Activated CD8-positive, alpha-beta T cell treated with anti-CD3 and anti-CD28 coated beads, Interleukin-2, amount 10 ng/mL, durations not matched to agents 7 days and 5 days (primary cell): ENCODE results near the gene PTK7. TPM values are rescaled to one million over a fixed set of nuclear protein-coding genes. Genes with fewer than 3 reads are reported as not detected.

Source experiments
- ATAC-seq: fragments of 150-1000 bp; cut with Tn5 transposase; one replicate; pipeline ENCODE4 v1.10.0; 2021; ENCODE audit warnings: moderate library complexity
- CTCF ChIA-PET: fragments of 350-600 bp; sonication (Branson Sonifier 250); formaldehyde crosslinking; loops from one replicate; lab custom pipeline; 2021; ENCODE audit warnings: antibody characterized with exemption; lab: Charles Lee
- POLR2A ChIA-PET: fragments of 350-600 bp; sonication (Branson Sonifier 250); formaldehyde crosslinking; loops from one replicate; lab custom pipeline; 2021; ENCODE audit warnings: antibody characterized with exemption; lab: Charles Lee
- DNase-seq: peaks from one replicate; pipeline ENCODE4 v3.0.0-alpha.2; 2020
- H3K27ac Mint-ChIP-seq: one replicate; pipeline ENCODE4 v1.8.0; 2021; ENCODE audit warnings: mild to moderate bottlenecking, mixed read lengths
- H3K27me3 Mint-ChIP-seq: one replicate; pipeline ENCODE4 v1.8.0; 2021; ENCODE audit warnings: low read depth, mixed read lengths
- H3K36me3 Mint-ChIP-seq: one replicate; pipeline ENCODE4 v1.8.0; 2021; ENCODE audit warnings: low read depth, mixed read lengths
- H3K4me1 Mint-ChIP-seq: one replicate; pipeline ENCODE4 v1.8.0; 2021; ENCODE audit warnings: low read depth, mixed read lengths
- H3K4me3 Mint-ChIP-seq: one replicate; pipeline ENCODE4 v1.8.0; 2021; ENCODE audit warnings: mild to moderate bottlenecking, mixed read lengths
- H3K9me3 Mint-ChIP-seq: one replicate; pipeline ENCODE4 v1.8.0; 2022; ENCODE audit warnings: mixed read lengths; ENCODE audit not compliant: insufficient read depth
- total RNA-seq, 2 experiments: library from RNA; stranded (reverse); gene quantifications; one replicate each; pipeline ENCODE4 v1.2.3, GENCODE V29; 2021

Gene PTK7
- total RNA-seq, 2 experiments from 2014 or later: 1.2 to 1.8 TPM

DNA sequence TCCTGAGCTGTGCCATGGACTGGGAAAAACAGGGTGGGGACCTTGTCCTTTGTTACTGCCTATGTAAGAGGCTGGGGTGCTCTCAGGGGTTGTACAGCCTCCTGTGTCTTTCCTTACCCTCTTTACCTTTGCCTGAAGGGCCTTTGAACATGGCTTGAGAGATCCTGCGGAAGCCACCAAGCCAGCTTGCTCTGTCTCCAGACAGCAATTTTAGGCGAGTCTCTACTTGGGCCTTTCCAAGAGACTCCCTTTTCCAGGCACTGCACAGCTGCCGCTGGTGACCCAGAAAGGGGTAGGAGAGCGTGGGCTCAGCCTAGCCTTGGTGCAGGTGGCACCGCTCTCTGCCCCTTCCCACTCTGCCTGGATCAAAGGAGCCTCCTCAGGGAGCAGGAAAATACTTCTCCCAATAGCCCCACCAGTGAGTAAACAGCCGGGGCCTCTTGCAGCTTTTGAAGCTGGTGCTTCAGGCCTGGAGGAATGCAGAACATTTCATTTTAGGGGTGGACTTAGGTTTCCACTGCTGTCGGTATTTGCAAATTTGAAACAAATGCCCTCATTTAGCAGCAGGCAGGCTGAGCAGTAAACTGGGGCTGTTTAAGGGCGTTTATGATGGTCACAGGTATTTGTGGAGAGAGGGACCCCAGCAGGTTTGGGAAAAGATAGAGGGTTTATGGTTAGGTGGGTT lies 13.9 kb downstream of the PTK7 start:
- DNase-seq (no peak), ATAC-seq (no peak)
- Mint-ChIP-seq H3K9me3 (no peaks in the 10 kb centered on the region), H3K27me3 (no peaks in the 10 kb centered on the region), H3K4me1 (peaks cover 10% of the 10 kb centered on the region), H3K27ac (no peak overlapping the region), H3K4me3 (no peak overlapping the region), H3K36me3 (no peaks in the 10 kb centered on the region)
- CTCF ChIA-PET: interaction anchor here (1.0 kb wide), 1 partner anchor 53 kb away, joined by 4 read pairs; no protein-coding TSS in a partner anchor
- POLR2A ChIA-PET: interaction anchor here (0.6 kb wide), 1 partner anchor 344 kb away, joined by 3 read pairs; no protein-coding TSS in a partner anchor

DNA sequence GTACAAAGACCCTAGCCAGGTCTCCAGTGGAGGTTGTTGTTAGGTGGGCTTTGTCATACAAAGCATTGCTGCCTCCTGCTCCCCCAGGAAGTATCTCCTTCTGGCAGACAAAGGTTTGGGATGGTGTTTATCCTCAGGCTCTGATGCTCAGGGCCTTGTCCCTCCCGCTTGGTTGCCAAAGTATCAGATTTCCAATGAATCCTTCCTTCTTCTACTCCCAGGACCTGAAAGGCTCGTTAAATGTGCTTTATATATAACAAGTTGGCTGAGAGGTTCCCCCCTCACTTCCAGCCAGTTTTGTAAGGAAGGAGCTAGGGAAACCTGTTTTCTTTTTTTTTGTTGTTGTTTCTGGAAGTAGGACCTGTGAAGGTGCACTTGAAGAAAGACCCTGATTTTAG lies 14.4 kb downstream of the PTK7 start:
- DNase-seq (no peak), ATAC-seq (no peak)
- no peak overlapping the region for H3K27ac Mint-ChIP-seq
- H3K4me3 Mint-ChIP-seq: no peak overlapping the region
- peaks cover 10% of the 10 kb centered on the region for H3K4me1 Mint-ChIP-seq
- no peaks in the 10 kb centered on the region for H3K9me3 Mint-ChIP-seq
- H3K36me3 Mint-ChIP-seq: no peaks in the 10 kb centered on the region
- CTCF ChIA-PET: no interaction called here
- H3K27me3 Mint-ChIP-seq: no peaks in the 10 kb centered on the region
- POLR2A ChIA-PET: no interaction called here

DNA sequence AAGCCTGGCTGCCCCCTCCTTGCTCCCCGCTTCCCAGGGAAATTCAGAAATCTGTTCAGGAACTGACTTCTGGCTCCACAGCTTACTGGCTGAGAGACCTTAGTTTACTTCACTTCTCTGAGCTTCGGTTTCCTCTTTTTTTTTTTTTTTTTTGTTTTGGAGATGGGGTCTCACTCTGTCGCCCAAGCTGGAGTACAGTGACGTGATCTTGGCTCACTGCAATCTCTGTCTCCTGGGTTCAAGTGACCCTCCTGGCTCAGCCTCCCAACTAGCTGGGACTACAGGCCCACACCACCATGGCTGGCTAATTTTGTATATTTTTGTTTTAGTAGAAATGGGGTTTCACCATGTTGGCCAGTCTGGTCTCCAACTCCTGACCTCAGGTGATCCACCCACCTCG lies 14.9 kb downstream of the PTK7 start:
- no peak overlapping the region for H3K27ac Mint-ChIP-seq
- H3K27me3 Mint-ChIP-seq: no peaks in the 10 kb centered on the region
- no peak overlapping the region for H3K4me3 Mint-ChIP-seq
- POLR2A ChIA-PET: no interaction called here
- no peaks in the 10 kb centered on the region for H3K36me3 Mint-ChIP-seq
- DNase-seq: no peak
- CTCF ChIA-PET: no interaction called here
- peaks cover 10% of the 10 kb centered on the region for H3K4me1 Mint-ChIP-seq
- ATAC-seq: no peak
- no peaks in the 10 kb centered on the region for H3K9me3 Mint-ChIP-seq

- ChIA-PET CTCF (no interaction called here), POLR2A (no interaction called here)
- H3K9me3 Mint-ChIP-seq: no peaks in the 10 kb centered on the region
- no peak overlapping the region for H3K27ac Mint-ChIP-seq
- no peaks in the 10 kb centered on the region for H3K27me3 Mint-ChIP-seq
- ATAC-seq: no peak
- H3K36me3 Mint-ChIP-seq: no peaks in the 10 kb centered on the region
- no peak for DNase-seq
- H3K4me3 Mint-ChIP-seq: no peak overlapping the region
- peaks cover 10% of the 10 kb centered on the region for H3K4me1 Mint-ChIP-seq
These were observed 15.4 kb downstream of the PTK7 start for GRCh38 chr6:43091436-43091991.

DNA sequence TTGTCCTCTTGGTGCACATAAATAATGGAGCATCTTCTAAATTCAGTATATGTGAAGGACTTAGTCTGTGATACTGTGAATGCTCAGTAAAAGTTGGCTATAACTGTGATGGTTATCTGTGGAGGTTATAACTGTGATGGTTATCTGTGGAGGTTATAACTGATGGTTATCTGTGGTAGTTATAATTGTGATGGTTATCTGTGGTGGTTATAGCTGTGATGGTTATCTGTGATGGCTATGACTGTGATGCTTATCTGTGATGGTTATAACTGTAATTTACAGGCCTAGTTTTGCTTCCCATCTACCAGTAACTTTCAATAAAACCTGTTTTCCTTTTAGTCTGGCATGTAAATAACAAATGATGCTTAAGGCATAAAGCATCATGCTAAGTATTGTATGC lies 16.5 kb downstream of the PTK7 start:
- POLR2A ChIA-PET: no interaction called here
- no peak overlapping the region for H3K4me3 Mint-ChIP-seq

DNA sequence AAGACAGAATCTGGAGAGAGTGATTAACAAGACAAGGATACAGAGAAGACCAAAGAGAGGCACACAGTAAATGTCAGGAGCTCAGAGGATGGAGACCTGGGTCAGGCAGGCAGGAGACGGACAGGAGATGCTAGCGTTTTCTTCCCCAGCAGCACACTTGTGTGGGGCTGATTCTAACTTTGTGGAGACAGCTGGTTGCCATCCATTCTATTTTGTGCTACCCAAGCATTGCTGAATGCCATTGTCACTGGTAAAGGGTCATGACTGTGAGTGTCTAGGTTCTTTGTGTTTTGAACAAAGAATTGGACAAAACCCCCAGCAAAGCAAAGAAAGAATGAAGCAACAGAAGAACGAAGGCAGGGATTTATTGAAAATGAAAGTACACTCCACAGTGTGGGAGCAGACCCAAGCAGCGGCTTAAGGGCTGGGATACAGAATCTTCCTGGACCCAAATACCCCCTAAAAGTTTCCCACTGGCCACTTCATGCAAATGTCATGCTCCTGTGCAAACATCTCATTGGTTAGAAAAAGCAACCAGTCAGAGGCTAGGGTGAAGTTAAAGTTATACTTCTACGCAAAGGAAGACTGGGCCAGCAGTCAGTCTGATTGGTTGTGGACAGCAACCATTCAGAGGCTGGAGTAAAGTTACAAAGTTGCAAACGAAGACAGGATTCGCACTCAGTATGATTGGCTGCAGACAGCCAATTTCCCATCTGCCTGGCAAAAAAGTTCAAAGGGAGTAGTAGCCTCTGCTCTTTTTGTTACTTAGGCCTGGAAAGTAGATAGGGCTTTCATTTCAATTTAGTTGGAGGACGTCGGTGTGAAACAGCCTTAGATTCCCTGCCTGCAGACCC lies 17.5 kb downstream of the PTK7 start:
- ChIA-PET CTCF (no interaction called here), POLR2A (interaction anchor here (0.6 kb wide), 1 partner anchor 532 kb away, joined by 5 read pairs; no protein-coding TSS in a partner anchor)
- H3K9me3 Mint-ChIP-seq: no peaks in the 10 kb centered on the region
- H3K27ac Mint-ChIP-seq: no peak overlapping the region
- no peaks in the 10 kb centered on the region for H3K27me3 Mint-ChIP-seq
- H3K4me1 Mint-ChIP-seq: peaks cover 10% of the 10 kb centered on the region
- DNase-seq: no peak
- no peak for ATAC-seq
- H3K4me3 Mint-ChIP-seq: no peak overlapping the region
- no peaks in the 10 kb centered on the region for H3K36me3 Mint-ChIP-seq

More for the DNA sequence above, 16.5 kb downstream of the PTK7 start:
- CTCF ChIA-PET: no interaction called here
- Mint-ChIP-seq H3K27me3 (no peaks in the 10 kb centered on the region), H3K9me3 (no peaks in the 10 kb centered on the region), H3K36me3 (no peaks in the 10 kb centered on the region), H3K27ac (no peak overlapping the region), H3K4me1 (peaks cover 10% of the 10 kb centered on the region)
- no peak for ATAC-seq
- DNase-seq: no peak

GRCh38 chr6:43095939-43096338 lies 19.8 kb downstream of the PTK7 start:
- no peak for DNase-seq
- no peak for ATAC-seq
- no peaks in the 10 kb centered on the region for H3K9me3 Mint-ChIP-seq
- no peak overlapping the region for H3K4me3 Mint-ChIP-seq
- CTCF ChIA-PET: no interaction called here
- no peaks in the 10 kb centered on the region for H3K27me3 Mint-ChIP-seq
- H3K27ac Mint-ChIP-seq: no peak overlapping the region
- no peaks in the 10 kb centered on the region for H3K36me3 Mint-ChIP-seq
- H3K4me1 Mint-ChIP-seq: peaks cover 10% of the 10 kb centered on the region
- POLR2A ChIA-PET: no interaction called here

DNA sequence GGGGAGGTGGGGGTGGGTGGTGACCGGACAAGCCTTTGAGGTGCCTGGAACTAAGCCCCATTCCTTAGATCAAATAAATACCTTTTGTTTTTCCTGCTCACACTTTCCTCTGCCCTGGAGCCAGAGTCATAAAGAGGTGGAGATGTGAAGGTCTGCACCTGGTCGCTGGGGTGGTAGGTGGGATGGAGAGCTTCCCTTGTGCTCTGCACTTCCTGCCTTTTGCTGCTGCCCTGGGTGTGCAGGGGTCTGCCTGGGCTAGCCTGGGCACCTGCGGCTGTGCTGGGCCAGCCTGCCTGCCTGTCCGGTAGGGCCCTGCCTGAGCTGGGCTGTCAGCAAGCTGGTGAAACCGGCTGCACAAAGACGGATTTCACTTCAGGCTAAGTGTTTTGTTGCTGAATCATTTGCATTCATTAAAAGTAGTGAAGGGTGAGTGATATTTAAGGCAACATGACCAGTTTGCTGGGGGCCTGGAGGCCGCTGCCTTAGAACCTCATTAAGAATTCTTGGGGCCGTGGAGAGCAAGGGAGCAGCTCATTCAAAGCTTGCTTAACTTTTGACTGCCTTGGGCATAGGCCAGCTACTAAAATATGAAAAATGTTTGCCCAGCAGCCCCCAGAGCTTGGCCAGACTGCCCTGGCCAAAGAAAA lies 20.5 kb downstream of the PTK7 start:
- ChIA-PET CTCF (interaction anchor here (1.1 to 1.4 kb wide), 2 partner anchors 10 to 46 kb away, joined by 4 to 5 read pairs; no protein-coding TSS in a partner anchor), POLR2A (no interaction called here)
- H3K4me3 Mint-ChIP-seq: no peak overlapping the region
- H3K9me3 Mint-ChIP-seq: no peaks in the 10 kb centered on the region
- DNase-seq (no peak), ATAC-seq (no peak)
- H3K27me3 Mint-ChIP-seq: no peaks in the 10 kb centered on the region
- H3K4me1 Mint-ChIP-seq: peaks cover 10% of the 10 kb centered on the region
- no peak overlapping the region for H3K27ac Mint-ChIP-seq
- no peaks in the 10 kb centered on the region for H3K36me3 Mint-ChIP-seq

DNA sequence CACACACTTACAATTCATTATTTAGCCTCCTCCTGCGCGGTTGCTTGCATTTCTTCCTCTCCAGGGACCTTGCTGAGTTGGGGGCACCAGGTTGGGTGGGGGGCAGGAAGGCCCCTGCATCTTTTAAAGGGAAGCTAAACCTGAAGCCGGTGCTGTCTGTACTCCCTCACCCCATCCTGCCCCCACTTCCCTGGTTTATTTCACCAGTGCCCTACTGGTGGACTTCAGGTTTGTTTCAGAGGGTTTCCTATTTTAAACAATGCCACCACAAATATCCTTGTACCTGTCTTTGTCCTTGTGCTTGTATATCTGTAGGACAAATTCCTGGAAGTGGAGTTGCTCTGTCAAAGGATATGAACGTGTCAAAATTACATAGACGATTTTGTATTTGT lies 21.0 kb downstream of the PTK7 start:
- Mint-ChIP-seq H3K27ac (no peak overlapping the region), H3K36me3 (no peaks in the 10 kb centered on the region), H3K27me3 (no peaks in the 10 kb centered on the region), H3K4me1 (peaks cover 10% of the 10 kb centered on the region), H3K4me3 (no peak overlapping the region), H3K9me3 (no peaks in the 10 kb centered on the region)
- DNase-seq (no peak), ATAC-seq (no peak)
- CTCF ChIA-PET: interaction anchor here (1.0 to 1.4 kb wide), 3 partner anchors 9 to 45 kb away, joined by 3 to 5 read pairs (median 4); no protein-coding TSS in a partner anchor
- POLR2A ChIA-PET: no interaction called here

GRCh38 chr6:43097502-43097901 lies 21.4 kb downstream of the PTK7 start:
- Mint-ChIP-seq H3K27me3 (no peaks in the 10 kb centered on the region), H3K36me3 (no peaks in the 10 kb centered on the region), H3K4me3 (no peak overlapping the region)

GRCh38 chr6:43101497-43101896 lies 25.4 kb downstream of the PTK7 start:
- Mint-ChIP-seq H3K36me3 (no peaks in the 10 kb centered on the region), H3K9me3 (no peaks in the 10 kb centered on the region), H3K4me1 (peaks cover 4% of the 10 kb centered on the region), H3K27me3 (peaks cover 8% of the 10 kb centered on the region), H3K4me3 (no peak overlapping the region), H3K27ac (no peak overlapping the region)
- ATAC-seq: no peak
- POLR2A ChIA-PET: no interaction called here
- DNase-seq: no peak
- CTCF ChIA-PET: no interaction called here

More at GRCh38 chr6:43097502-43097901, 21.4 kb downstream of the PTK7 start:
- Mint-ChIP-seq H3K4me1 (peaks cover 9% of the 10 kb centered on the region), H3K27ac (no peak overlapping the region), H3K9me3 (no peaks in the 10 kb centered on the region)
- ATAC-seq (no peak), DNase-seq (no peak)
- CTCF ChIA-PET: interaction anchor here (1.0 to 1.4 kb wide), 2 partner anchors 41 to 45 kb away, joined by 3 to 5 read pairs; no protein-coding TSS in a partner anchor
- POLR2A ChIA-PET: no interaction called here
